Subcutaneous abdominal adipose tissue (tissue), 5 donors: ENCODE measurements around the gene MAB21L3.

Experiments used
- H3K27ac ChIP-seq: one replicate; pipeline ENCODE4 v1.7.0; 2013; ENCODE audit warnings: low read depth, mild to moderate bottlenecking, inconsistent platforms, low read length, moderate library complexity
- H3K27me3 ChIP-seq, 5 donors: one replicate each; pipeline ENCODE4 v1.7.0; 2013; ENCODE audit warnings: low read length in 5 of 5, inconsistent platforms in 1 of 5; ENCODE audit not compliant: control insufficient read depth in 5 of 5, insufficient read depth in 4 of 5
- H3K36me3 ChIP-seq, 5 donors: one replicate each; pipeline ENCODE4 v1.7.0; 2013; ENCODE audit warnings: low read length in 5 of 5; ENCODE audit not compliant: control insufficient read depth in 5 of 5, insufficient read depth in 5 of 5
- H3K4me1 ChIP-seq, 5 donors: one replicate each; pipeline ENCODE4 v1.7.0; 2013; ENCODE audit warnings: low read length in 5 of 5, mild to moderate bottlenecking in 3 of 5, moderate library complexity in 1 of 5; ENCODE audit not compliant: control insufficient read depth in 5 of 5, insufficient read depth in 5 of 5
- H3K4me3 ChIP-seq, 5 donors: one replicate each; pipeline ENCODE4 v1.7.0; 2013; ENCODE audit warnings: low read length in 5 of 5, low read depth in 1 of 5
- H3K9ac ChIP-seq, 5 donors: one replicate each; pipeline ENCODE4 v1.7.0; 2013; ENCODE audit warnings: low read length in 5 of 5, mild to moderate bottlenecking in 4 of 5, moderate library complexity in 3 of 5
- H3K9me3 ChIP-seq, 5 donors: one replicate each; pipeline ENCODE4 v1.7.0; 2013; ENCODE audit warnings: low read length in 5 of 5; ENCODE audit not compliant: control insufficient read depth in 5 of 5
- donor health status: healthy.
- donor health status: healthy.
- donor health status: healthy.
- donor health status: healthy.
- donor health status: healthy.

The MAB21L3 gene

GRCh38 chr1:116087628-116088027 lies 23.6 kb upstream of the MAB21L3 start:
- Histone ChIP-seq H3K9me3 (peaks cover 9 to 18% (median 15%) of the 10 kb centered on the region in 5 donors), H3K36me3 (no peaks in the 10 kb centered on the region), H3K4me1 (no peaks in the 10 kb centered on the region), H3K27me3 (no peaks in the 10 kb centered on the region), H3K27ac (no peak overlapping the region), H3K9ac (no peak overlapping the region), H3K4me3 (no peak overlapping the region)

GRCh38 chr1:116089870-116090269 lies 21.3 kb upstream of the MAB21L3 start:
- no peaks in the 10 kb centered on the region for H3K4me1 ChIP-seq
- no peak overlapping the region for H3K27ac ChIP-seq
- H3K4me3 ChIP-seq: no peak overlapping the region
- peaks cover 9 to 18% (median 16%) of the 10 kb centered on the region in 5 donors for H3K9me3 ChIP-seq
- no peaks in the 10 kb centered on the region for H3K27me3 ChIP-seq
- H3K36me3 ChIP-seq: no peaks in the 10 kb centered on the region
- no peak overlapping the region for H3K9ac ChIP-seq

GRCh38 chr1:116091083-116091482 lies 20.1 kb upstream of the MAB21L3 start:
- H3K9ac ChIP-seq: no peak overlapping the region
- no peak overlapping the region for H3K4me3 ChIP-seq
- H3K4me1 ChIP-seq: no peaks in the 10 kb centered on the region
- H3K27me3 ChIP-seq: no peaks in the 10 kb centered on the region
- no peak overlapping the region for H3K27ac ChIP-seq
- H3K36me3 ChIP-seq: no peaks in the 10 kb centered on the region
- peaks cover 9 to 25% (median 18%) of the 10 kb centered on the region in 5 donors for H3K9me3 ChIP-seq

- Histone ChIP-seq H3K9me3 (peaks cover 9 to 27% (median 18%) of the 10 kb centered on the region in 5 donors), H3K9ac (no peak overlapping the region), H3K4me1 (no peaks in the 10 kb centered on the region), H3K4me3 (no peak overlapping the region), H3K36me3 (no peaks in the 10 kb centered on the region), H3K27me3 (no peaks in the 10 kb centered on the region), H3K27ac (no peak overlapping the region)
Observed at GRCh38 chr1:116092752-116093489, 18.3 kb upstream of the MAB21L3 start.

GRCh38 chr1:116095027-116095426 lies 16.2 kb upstream of the MAB21L3 start:
- H3K9ac ChIP-seq: no peak overlapping the region
- no peak overlapping the region for H3K27ac ChIP-seq
- no peaks in the 10 kb centered on the region for H3K27me3 ChIP-seq
- H3K4me3 ChIP-seq: no peak overlapping the region
- peaks cover 7 to 19% (median 9%) of the 10 kb centered on the region in 5 donors for H3K9me3 ChIP-seq
- no peaks in the 10 kb centered on the region for H3K4me1 ChIP-seq
- H3K36me3 ChIP-seq: no peaks in the 10 kb centered on the region

GRCh38 chr1:116096013-116096618 lies 15.1 kb upstream of the MAB21L3 start:
- H3K36me3 ChIP-seq: no peaks in the 10 kb centered on the region
- H3K9ac ChIP-seq: no peak overlapping the region
- no peak overlapping the region for H3K4me3 ChIP-seq
- peaks cover 2 to 16% (median 6%) of the 10 kb centered on the region in 5 donors for H3K9me3 ChIP-seq
- H3K27ac ChIP-seq: no peak overlapping the region
- H3K4me1 ChIP-seq: no peaks in the 10 kb centered on the region
- no peaks in the 10 kb centered on the region for H3K27me3 ChIP-seq

GRCh38 chr1:116097626-116098025 lies 13.6 kb upstream of the MAB21L3 start:
- H3K4me1 ChIP-seq: no peaks in the 10 kb centered on the region
- H3K9ac ChIP-seq: no peak overlapping the region

GRCh38 chr1:116099379-116099778 lies 11.8 kb upstream of the MAB21L3 start:
- H3K27ac ChIP-seq: no peak overlapping the region
- H3K36me3 ChIP-seq: no peaks in the 10 kb centered on the region
- H3K9ac ChIP-seq: no peak overlapping the region
- no peaks in the 10 kb centered on the region for H3K27me3 ChIP-seq
- H3K9me3 ChIP-seq: peaks cover 0 to 16% (median 3%) of the 10 kb centered on the region in 5 donors
- H3K4me1 ChIP-seq: no peaks in the 10 kb centered on the region
- no peak overlapping the region for H3K4me3 ChIP-seq

More at GRCh38 chr1:116097626-116098025, 13.6 kb upstream of the MAB21L3 start:
- Histone ChIP-seq H3K27ac (no peak overlapping the region), H3K36me3 (no peaks in the 10 kb centered on the region), H3K27me3 (no peaks in the 10 kb centered on the region), H3K9me3 (peaks cover 0 to 16% (median 3%) of the 10 kb centered on the region in 5 donors), H3K4me3 (no peak overlapping the region)

- H3K27me3 ChIP-seq: no peaks in the 10 kb centered on the region
- no peak overlapping the region for H3K27ac ChIP-seq
- H3K9ac ChIP-seq: no peak overlapping the region
Observed at GRCh38 chr1:116099919-116100318, 11.3 kb upstream of the MAB21L3 start.

GRCh38 chr1:116104667-116105066 lies 6.5 kb upstream of the MAB21L3 start:
- Histone ChIP-seq H3K4me1 (peaks cover 0 to 8% (median 0%) of the 10 kb centered on the region in 5 donors), H3K27me3 (no peaks in the 10 kb centered on the region), H3K9ac (no peak overlapping the region), H3K9me3 (no peaks in the 10 kb centered on the region), H3K4me3 (no peak overlapping the region), H3K36me3 (no peaks in the 10 kb centered on the region), H3K27ac (no peak overlapping the region)

More at GRCh38 chr1:116099919-116100318, 11.3 kb upstream of the MAB21L3 start:
- Histone ChIP-seq H3K9me3 (peaks cover 0 to 11% (median 3%) of the 10 kb centered on the region in 5 donors), H3K4me3 (no peak overlapping the region), H3K4me1 (peaks cover 0 to 2% (median 0%) of the 10 kb centered on the region in 5 donors), H3K36me3 (no peaks in the 10 kb centered on the region)
